Mammary epithelial cell (primary cell): ENCODE results near the gene ZCCHC14.

ENCODE experiments used
- EZH2 ChIP-seq: IDR thresholded peaks from 2 replicates; pipeline ENCODE4 v1.6.1; 2012; ENCODE audit warnings: low read length, inconsistent platforms, borderline replicate concordance
- TF ChIP-seq, protein P1 (sequence below), 2 donors: IDR thresholded peaks in 1 of 2; conservative IDR thresholded peaks in 1 of 2; 2 replicates each; pipeline ENCODE4 v1.5.1; 2011 to 2012; ENCODE audit warnings: inconsistent platforms in 2 of 2, low read length in 2 of 2, mild to moderate bottlenecking in 2 of 2, control low read depth in 1 of 2, low read depth in 1 of 2; ENCODE audit not compliant: insufficient read depth in 1 of 2; ENCODE audit errors: extremely low read depth in 1 of 2

DNA sequence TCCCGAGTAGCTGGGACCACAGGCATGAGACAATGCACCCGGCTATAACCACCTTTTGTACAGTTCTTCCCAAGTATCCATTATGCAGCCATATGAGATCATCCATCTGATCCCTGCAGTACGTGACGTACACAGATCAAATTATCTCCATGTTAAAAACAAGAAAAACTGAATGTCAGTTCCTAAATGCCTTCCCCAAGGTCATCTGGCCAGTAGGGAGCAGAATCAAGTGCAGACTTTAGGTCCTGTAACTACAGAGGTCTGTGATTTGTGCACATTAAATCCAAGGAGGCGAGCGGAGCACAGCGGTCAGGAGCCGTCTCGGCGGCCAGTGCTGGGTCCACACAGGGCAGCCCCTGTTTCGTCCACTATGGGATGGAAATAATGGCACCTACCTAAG is 23.7 kb downstream of the ZCCHC14 start:
- TF ChIP-seq, protein P1, sequence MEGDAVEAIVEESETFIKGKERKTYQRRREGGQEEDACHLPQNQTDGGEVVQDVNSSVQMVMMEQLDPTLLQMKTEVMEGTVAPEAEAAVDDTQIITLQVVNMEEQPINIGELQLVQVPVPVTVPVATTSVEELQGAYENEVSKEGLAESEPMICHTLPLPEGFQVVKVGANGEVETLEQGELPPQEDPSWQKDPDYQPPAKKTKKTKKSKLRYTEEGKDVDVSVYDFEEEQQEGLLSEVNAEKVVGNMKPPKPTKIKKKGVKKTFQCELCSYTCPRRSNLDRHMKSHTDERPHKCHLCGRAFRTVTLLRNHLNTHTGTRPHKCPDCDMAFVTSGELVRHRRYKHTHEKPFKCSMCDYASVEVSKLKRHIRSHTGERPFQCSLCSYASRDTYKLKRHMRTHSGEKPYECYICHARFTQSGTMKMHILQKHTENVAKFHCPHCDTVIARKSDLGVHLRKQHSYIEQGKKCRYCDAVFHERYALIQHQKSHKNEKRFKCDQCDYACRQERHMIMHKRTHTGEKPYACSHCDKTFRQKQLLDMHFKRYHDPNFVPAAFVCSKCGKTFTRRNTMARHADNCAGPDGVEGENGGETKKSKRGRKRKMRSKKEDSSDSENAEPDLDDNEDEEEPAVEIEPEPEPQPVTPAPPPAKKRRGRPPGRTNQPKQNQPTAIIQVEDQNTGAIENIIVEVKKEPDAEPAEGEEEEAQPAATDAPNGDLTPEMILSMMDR (conservative IDR thresholded peaks at IDR 0.05 in 1 of 2, IDR thresholded peaks at IDR 0.05 in 1 of 2; ENCODE audit: extremely low read depth in 1 of 2, insufficient read depth in 1 of 2, low read depth in 1 of 2, low read length in 2 of 2) = no peak
- TF ChIP-seq EZH2 = no peak
